Non-pigmented ciliary epithelial cell (primary cell): Measurements from ENCODE around the gene PSMA1.

Experiments
- DNase-seq: peaks from one replicate; pipeline ENCODE4 v3.0.0-alpha.2; 2010; ENCODE audit warnings: low read depth

Gene PSMA1

DNA sequence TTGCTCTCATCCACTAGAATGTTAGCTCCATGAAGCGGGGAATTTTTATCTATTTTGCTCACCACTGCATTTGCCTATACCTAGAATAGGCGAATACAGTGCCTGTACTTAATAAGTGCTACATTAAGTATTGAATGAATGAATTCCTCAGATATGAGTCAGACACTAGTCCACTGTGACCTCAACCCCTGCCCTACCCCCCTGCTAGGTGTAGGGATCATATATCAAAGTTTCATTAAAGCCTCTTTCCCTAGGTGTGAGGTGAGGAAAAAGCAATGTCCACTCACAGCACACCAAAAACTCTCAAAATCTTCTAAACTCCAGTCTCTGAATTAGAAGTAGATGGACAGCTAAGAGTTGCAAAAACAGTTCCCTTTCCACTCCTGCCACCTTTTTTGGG, 9.8 kb upstream of the PSMA1 start:
- no peak for DNase-seq

DNA sequence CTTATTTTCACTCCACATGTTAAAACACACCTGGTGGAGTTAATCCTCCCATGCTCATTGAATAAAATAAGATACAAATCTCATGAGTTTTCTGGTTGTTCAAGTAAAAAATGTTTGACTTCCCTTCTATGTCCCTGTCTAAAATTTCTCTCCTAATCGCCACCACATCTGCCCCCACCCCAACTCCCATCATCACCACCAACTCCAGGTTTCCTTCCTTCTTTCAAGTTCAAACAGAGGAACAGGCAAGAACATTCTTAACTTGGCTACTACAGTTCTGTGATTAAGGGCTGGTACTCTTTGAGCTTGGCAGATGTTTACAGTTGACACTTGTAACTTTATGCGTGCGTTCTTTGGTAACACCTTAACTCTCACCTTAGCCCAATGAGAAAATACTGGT, 9.1 kb upstream of the PSMA1 start:
- DNase-seq = no peak

DNA sequence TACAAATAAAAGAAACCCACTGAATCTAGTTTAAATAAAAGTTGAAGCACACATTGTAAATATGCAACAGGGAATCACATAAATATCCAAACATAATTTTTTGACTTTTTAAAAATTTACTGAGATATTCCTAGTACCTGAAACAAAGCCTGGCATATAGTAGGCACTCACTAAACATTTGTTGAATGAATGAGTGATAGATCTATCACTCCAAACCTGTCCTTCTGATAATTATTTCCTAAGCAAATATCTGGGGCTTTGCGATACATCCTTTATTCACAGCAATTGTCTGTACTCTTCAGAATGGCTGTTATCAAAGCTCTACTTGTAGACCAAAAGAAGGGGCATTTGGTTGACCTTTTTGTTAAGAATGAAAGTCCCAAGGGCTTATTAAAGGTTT, 2.6 kb upstream of the PSMA1 start:
- DNase-seq = no peak

DNA sequence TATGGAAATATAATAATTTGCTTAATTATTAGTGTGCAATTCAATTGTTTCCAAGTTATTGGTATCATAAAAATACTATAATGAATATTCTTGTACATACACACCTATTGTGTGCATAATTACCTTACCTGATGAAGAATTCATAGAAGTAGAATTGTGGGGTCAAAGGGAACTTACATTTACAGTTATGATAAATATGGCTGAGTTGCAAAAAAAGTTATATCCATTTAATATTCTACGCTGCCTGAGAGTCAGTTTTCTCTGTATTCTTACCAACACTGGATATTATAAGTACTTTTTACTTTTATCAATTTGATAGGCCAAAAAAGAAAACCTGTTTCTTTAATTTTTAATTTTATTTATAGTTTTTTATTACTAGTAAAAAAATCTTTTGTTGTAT, 2.1 kb upstream of the PSMA1 start:
- no peak for DNase-seq

DNA sequence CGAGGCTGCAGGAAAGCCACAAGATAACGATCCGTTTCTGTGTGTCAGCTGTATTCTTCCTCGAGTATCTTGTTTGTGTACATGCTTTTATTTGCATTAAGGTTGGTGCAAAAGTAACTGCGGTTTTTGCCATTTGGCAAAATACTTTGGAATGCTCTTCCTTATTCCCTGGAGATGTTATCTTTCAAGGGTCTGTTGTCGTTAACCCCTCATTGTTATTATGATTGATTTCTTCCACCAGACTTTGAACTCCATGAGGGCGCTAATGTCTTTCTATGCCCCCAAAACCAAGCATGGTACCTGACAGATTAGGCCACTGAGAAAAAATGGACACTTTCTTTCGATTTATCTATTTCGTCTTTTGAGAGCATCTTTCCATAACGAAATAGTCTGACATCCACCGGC, 563 bp upstream of the PSMA1 start:
- DNase-seq = no peak

DNA sequence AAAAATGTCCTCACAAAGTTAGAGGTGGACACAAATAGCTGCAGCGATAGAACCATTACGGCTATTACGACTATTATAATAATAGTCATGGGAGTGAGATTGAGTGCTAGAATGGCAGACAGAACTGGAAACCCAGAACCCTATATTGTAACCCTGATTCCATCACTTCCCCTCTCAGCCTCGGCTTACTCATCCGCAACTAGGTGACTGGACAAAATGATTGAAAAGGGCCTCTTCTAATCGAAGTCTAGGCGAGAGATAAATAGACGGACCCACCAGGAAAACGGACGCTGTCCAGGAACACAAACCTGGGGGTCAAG, 629 bp downstream of the PSMA1 start:
- no peak for DNase-seq

DNA sequence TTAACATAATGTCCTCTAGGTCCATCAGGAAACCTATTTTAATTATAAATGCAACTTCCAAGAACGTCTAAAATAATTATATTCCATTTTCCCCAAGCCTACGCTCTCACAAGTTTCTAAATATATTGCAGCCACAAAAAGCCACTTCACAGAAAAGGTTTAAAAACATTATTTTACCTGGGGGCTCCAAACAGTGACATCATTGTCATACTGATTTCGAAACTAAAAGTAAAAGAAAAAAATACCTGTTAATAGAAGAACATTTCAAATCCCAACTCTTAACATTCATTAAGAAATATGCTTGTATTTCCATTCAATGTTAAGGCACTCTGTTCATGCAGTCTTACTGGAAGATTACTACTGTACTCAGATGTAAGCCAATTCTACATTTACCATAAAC, 1.4 kb downstream of the PSMA1 start:
- no peak for DNase-seq

DNA sequence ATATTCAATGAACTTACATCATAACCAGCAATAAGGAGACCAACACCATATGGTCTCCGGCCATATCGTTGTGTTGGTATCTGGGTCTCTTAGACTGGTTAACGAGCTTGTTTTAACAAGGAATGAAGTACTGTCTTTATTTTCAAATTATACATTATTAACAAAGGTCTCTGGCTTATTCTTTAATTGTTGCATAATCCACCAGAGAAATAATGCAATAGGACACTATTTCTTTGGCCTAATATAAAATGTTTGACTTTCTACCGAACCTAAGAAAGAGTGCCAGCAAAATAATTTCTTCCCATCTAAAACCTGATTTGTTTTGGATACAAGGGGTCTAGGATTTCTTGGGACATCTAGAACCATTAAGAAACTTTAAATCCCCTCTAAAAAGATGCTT, 6.4 kb downstream of the PSMA1 start:
- DNase-seq = no peak

DNA sequence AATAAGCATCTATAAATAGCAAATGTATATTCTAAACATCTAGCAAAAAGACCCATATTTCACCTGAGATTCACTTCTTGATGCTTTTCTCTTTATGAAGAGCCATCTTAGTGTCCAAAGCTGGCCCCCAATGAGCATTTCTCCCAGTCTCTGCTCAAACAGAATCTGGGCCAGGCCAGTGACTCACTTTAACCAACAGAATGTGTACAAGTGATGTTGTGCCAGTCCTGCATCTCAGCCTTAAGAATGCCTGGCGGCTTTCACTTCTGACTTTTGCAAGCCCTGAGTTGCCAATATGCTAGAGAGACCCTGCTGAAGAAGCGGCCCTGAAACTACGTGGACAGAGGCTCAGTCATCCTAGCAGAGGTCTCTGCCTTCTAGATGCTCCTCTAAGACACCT, 13.7 kb downstream of the PSMA1 start:
- no peak for DNase-seq

DNA sequence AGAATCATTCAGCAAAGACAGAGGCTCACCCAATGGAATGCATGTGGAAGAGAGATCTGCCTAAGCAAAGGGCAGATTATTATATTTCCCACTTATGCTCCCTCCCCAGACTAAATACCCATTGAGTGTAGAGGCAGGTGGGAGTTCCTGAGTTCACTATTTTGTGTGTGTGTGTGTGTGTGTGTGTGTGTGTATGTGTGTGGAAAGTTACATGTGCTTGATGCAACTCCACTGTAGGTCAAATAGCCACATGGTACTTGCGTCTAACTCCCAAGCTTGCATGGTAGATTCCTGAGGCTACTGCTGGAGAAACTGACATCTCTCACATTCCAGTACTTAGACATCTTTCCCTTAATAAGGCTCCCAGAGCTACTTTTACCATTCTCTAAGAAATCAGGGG, 17.2 kb downstream of the PSMA1 start:
- DNase-seq = no peak

DNA sequence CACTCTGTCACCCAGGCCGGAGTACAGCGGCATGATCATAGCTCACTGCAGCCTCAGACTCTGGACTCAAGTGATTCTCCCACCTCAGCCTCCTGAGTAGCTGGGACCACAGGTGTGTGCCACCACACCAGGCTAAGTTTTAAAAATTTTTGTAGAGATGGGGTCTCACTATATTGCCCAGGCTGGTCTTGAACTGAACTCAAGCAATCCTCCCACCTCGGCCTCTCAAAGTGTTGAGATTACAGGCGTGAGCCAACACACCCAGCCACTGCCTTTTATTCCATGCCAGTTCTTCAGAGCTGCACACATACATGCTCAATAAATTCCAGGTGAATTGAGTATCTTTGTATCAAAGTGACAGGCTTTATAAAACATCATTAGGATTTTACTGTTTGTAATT, 18.1 kb downstream of the PSMA1 start:
- DNase-seq = no peak

DNA sequence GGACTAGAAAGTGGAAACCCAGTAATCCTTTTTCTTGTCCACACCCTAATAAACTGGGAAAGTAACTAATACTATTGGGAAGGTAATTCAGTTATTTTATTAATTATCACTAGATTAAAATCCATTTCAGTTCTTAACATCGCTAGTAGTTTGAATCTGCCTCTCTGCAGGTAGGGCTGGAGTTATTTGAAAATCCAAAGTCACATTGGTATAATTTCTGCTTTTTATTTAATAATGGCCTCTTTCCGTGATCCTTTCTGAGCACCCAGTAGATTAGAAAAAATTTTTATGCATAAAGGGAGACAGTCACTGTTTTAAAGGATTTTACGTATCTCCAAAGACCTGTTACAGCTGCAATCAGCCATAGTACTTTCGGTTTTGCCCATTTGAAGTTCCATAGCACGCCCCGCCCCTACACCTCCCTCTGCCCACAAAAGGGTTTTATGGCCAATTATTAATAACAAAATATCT, 20.0 kb downstream of the PSMA1 start:
- DNase-seq = peak; percentile 31

DNA sequence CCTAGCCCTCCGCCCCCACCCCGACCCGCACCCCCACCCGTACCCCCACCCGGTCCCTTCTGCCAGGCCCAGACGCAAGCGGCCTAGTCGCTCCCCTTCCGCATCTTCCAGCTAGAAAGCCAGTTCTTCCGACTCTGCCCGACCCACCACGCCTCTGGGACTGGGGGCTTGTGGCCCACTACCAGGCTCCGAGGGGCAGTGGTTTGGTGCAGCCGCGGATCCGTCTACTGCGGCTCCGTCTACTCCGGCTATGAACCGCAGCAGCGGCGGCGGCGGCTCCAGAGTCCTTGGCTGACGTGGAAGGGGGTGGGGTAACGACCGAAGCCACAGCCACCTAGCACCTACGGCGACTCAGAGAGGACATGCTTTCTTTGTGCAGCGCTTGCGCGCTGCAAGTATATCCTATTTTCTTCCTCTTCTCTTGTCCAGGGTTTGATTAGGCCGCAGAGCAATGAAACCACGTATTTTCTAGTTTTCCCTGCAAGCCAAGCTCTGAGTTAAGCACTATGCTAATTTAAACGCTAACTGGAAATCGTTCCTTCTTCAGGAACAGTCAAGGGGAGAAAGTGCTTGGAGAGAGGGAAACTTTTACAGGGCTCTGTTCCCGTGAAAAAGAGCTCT, 20.5 kb downstream of the PSMA1 start, which contains the start of gene COPB1:
Gene COPB1 (minus strand): TSS at position 252 of the 621 bp plus-strand sequence. CDS start 883 bp downstream, outside the sequence.
- peak; percentile 70 for DNase-seq

DNA sequence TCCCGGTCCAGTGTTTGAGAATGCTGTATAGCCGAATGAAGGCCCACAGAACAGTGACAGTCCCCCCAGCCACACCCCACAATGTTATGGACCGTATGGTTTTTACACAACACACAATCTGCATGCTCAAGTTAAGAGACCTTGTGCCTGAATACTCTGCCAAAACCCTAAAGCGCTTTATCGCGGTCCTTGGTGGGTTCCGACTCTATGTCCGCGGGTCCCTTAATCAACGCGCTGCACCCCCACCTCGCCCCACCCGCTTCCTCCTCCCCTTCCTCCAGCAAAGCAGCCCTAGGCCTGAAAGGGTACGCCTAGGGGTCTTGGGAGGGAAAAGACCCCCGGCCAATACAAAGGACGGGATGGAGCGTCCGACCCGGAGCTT, 21.0 kb downstream of the PSMA1 start:
- DNase-seq = no peak

DNA sequence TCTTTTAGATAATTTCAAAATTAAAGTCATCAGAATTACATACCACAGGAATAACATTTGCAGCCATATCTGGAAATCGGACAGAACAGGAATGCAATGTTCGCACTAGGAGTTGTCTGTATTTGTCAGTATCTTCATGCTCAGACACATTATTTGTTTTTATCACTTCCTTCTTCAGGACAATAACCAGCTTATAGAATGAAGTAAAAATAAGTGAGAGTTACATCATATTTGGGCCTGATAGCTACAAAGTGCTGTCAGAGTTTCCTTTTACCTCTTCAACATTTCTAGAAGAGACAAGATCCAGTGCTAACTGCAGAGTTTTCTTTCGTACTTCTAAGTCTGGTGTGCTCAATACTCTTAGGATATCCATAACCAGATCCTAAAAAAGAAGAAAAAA, 39.5 kb downstream of the PSMA1 start:
- no peak for DNase-seq

DNA sequence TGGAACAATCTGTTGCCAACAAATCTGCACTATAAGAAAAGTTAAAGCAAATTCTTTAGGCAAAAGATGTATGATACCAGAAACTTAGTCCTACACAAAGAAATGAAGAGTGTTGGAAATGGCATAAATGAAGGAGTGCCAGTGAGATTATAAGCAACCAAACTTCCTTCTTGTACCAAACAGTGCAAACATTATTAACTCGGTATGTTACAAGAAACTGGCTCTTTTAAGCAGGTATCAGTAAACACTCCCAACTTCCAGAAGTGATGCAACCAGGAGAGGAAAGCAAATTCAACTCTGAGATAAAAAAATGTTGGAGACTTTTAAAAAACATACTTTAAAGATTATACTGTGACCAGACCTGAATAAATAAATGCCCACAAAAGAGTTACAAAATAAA, 49.1 kb downstream of the PSMA1 start:
- DNase-seq = no peak

DNA sequence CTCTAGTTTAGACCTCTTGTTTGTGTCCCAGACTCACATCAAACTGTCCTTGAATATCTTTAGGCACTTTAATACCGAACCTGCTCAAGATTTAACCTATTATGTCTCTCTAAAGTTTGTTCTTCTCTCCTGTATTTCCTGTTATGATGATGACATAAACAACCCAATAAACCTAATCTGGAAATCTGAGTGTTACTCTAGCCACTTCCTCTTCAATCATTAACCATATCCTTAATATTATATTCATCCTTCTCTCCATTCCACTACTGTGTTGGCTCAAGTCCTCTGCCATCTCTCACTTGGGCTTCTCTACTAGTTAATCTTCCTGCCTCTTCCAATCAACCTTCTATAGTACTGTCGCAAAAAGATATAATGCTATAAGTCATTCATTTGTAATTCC, 56.6 kb downstream of the PSMA1 start:
- no peak for DNase-seq

DNA sequence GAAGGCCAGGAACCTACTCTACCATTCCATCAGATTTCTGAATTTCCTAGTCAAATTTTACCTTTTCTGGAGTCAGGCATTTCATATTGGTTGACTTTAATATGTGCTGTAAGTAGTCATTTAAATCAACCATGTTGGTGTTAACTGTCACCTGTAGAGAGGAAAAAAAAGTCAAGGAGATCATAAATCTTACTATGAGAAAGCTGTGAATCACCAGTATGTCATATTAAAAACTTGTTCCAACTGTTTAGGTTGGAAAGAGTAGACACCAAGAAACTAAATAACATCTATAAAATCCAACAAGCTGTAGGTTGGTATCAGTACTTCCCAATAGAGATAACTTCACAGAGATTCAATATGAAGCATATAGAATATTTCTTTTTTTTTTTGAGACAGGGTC, 60.0 kb downstream of the PSMA1 start:
- no peak for DNase-seq

DNA sequence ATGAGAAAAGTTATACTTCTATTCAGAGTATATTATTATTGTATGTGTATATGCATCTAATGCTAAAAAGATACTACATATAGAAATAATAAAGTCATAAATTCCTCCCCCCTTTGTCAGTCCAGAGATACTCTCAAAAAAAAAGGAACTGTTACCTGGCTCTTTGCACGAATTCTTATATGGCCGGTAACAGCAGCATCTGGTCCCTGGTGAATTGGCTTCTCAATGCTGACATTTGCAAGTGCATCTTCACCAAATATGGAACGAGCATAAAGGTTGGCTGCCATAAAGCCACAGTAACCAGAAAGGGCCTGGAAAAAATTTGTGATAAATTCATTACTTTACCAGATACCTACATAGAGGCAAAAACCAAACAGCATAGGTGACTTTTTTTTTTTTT, 61.8 kb downstream of the PSMA1 start:
- DNase-seq = no peak

DNA sequence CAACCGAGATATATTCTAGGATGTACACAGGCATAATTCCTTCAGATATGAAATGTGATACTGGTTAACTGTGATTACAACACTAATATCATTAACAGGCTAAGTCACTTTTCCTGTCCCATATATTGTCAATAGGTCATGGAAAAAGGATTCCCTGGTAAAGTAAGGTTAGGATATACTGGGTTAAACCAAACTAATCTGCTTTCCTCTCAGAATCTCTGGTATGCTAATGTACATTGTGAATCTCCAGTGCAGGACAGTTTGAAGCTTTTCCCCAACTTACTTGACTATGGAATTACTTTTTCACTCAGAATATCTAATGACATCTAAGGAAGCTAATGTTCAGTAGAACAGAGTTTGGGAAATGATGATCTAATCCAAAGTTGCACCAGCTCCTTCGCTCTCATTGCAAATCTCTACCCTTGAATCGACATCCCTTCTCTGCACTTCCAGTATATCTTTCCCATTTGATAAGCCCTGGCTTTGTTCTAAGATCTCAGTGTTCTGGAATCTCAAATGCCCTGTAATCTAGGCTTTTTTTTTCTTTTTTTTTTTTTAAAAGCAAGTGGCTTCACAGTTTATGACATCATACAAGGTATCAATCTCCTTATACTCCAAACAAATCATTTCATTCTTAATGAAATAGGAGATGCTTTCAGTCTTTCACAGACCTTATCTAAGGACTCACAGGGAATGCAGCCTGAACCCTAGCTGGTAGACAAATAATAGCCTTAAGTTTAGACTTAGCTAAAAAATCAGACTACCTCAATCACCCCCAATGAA, 64.3 kb downstream of the PSMA1 start:
- no peak for DNase-seq
